DND-41 (cell line): ENCODE data around the gene NUCB2.
A peak's percentile ranks its signal among the peaks of the same experiment; 100 is the strongest.

ENCODE experiments used
- ATAC-seq: fragments of 200-7000 bp; cut with Tn5 transposase; 3 replicates; pipeline ENCODE4 v1.9.1; 2021; ENCODE audit warnings: low read depth; ENCODE audit not compliant: insufficient read depth
- DNase-seq: peaks from one replicate; pipeline ENCODE4 v3.0.0-alpha.2; 2020
- H2AFZ ChIP-seq: 2 replicates; pipeline ENCODE4 v1.6.0; 2012; ENCODE audit warnings: low read depth, low read length
- H3K27ac ChIP-seq: 2 replicates; pipeline ENCODE4 v1.5.1; 2012; ENCODE audit warnings: low read length, inconsistent platforms
- H3K27me3 ChIP-seq: fragments of 200-600 bp; sonication (generic); 2 replicates; pipeline ENCODE4 v1.6.0; 2012; ENCODE audit warnings: low read length, mild to moderate bottlenecking, inconsistent platforms; ENCODE audit not compliant: insufficient read depth, poor library complexity
- H3K36me3 ChIP-seq: 2 replicates; pipeline ENCODE4 v1.5.1; 2012; ENCODE audit warnings: low read length, inconsistent platforms; ENCODE audit not compliant: insufficient read depth
- H3K4me1 ChIP-seq: 2 replicates; pipeline ENCODE4 v1.5.1; 2012; ENCODE audit warnings: mild to moderate bottlenecking, low read length; ENCODE audit not compliant: insufficient read depth
- H3K4me2 ChIP-seq: 2 replicates; pipeline ENCODE4 v1.6.0; 2012; ENCODE audit warnings: mild to moderate bottlenecking, moderate library complexity, low read length, inconsistent platforms; ENCODE audit not compliant: insufficient read depth
- H3K4me3 ChIP-seq, 2 experiments: fragments of 200-600 bp in 1 of 2; shearing (Covaris generic) in 1 of 2; 2 replicates each; pipeline ENCODE4 v1.5.1; 2012 to 2016; ENCODE audit warnings: inconsistent platforms in 2 of 2, low read length in 2 of 2, mild to moderate bottlenecking in 2 of 2, low read depth in 1 of 2, moderate library complexity in 1 of 2
- H3K79me2 ChIP-seq: 2 replicates; pipeline ENCODE4 v1.6.0; 2012; ENCODE audit warnings: low read length, inconsistent platforms; ENCODE audit not compliant: insufficient read depth
- H3K9ac ChIP-seq: 2 replicates; pipeline ENCODE4 v1.6.0; 2012; ENCODE audit warnings: low read depth, mild to moderate bottlenecking, inconsistent platforms, low read length, moderate library complexity
- H3K9me3 ChIP-seq: 2 replicates; pipeline ENCODE4 v1.5.1; 2012; ENCODE audit warnings: low read length, moderate library complexity, mild to moderate bottlenecking, inconsistent platforms; ENCODE audit not compliant: insufficient read depth, severe bottlenecking
- H4K20me1 ChIP-seq: 2 replicates; pipeline ENCODE4 v1.6.0; 2012; ENCODE audit warnings: low read length; ENCODE audit not compliant: insufficient read depth
- CTCF ChIP-seq: IDR thresholded peaks from 2 replicates; pipeline ENCODE4 v1.5.1; 2012; ENCODE audit warnings: borderline replicate concordance, low read length, moderate library complexity, mild to moderate bottlenecking; ENCODE audit not compliant: poor library complexity, severe bottlenecking; ENCODE audit errors: extremely low read depth
- EZH2 ChIP-seq: IDR thresholded peaks from 3 replicates; pipeline ENCODE4 v1.6.1; 2012; ENCODE audit warnings: borderline replicate concordance, low read depth, mild to moderate bottlenecking, moderate library complexity, low read length, inconsistent platforms; ENCODE audit not compliant: severe bottlenecking

The NUCB2 gene

DNA sequence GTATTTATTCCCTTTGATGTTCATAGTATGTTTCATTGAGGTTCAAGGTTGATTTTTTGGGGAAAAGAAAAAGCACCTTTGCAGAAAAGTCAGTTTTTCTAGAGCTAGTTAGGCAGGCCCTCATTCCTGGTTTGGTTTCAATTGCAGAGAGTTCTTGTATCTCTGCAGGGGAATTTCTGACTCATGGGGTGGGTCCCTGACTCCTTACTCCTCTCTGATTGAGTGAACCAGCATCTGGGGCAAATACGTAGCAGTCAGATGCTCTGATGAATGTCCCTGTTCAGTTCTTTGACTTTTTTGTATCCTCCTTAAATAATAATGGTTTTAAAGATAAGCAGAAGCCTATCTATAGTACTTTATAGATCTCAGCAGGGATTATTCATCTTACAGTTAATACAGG, 67.4 kb downstream of the NUCB2 start:
- H3K27me3 ChIP-seq: no peaks in the 10 kb centered on the region
- no peaks in the 10 kb centered on the region for H3K4me1 ChIP-seq
- no peak overlapping the region for H3K9ac ChIP-seq
- DNase-seq (no peak), ATAC-seq (no peak)
- no peak overlapping the region for H3K4me3 ChIP-seq
- no peaks in the 10 kb centered on the region for H3K9me3 ChIP-seq
- no peak overlapping the region for H3K4me2 ChIP-seq
- H3K79me2 ChIP-seq: 0 out of 2 replicates have a peak, but pooled peaks cover 5% of the 10 kb centered on the region
- H3K36me3 ChIP-seq: peaks cover 50% of the 10 kb centered on the region
- no peak overlapping the region for H2AFZ ChIP-seq
- no peaks in the 10 kb centered on the region for H4K20me1 ChIP-seq
- H3K27ac ChIP-seq: no peak overlapping the region
- TF ChIP-seq CTCF: no peak
- TF ChIP-seq EZH2: no peak

- Histone ChIP-seq H3K9me3 (no peaks in the 10 kb centered on the region), H3K4me1 (peaks cover 19% of the 10 kb centered on the region), H4K20me1 (no peaks in the 10 kb centered on the region), H3K9ac (no peak overlapping the region), H2AFZ (no peak overlapping the region), H3K79me2 (0 out of 2 replicates have a peak, but pooled peaks cover 3% of the 10 kb centered on the region), H3K27ac (no peak overlapping the region), H3K4me3 (no peak overlapping the region), H3K27me3 (peaks cover 10% of the 10 kb centered on the region), H3K36me3 (peaks cover 56% of the 10 kb centered on the region), H3K4me2 (no peak overlapping the region)
- DNase-seq (no peak), ATAC-seq (no peak)
- TF ChIP-seq EZH2: no peak
- no peak for TF ChIP-seq CTCF
Measured at GRCh38 chr11:17347676-17348075, 71.1 kb downstream of the NUCB2 start.

DNA sequence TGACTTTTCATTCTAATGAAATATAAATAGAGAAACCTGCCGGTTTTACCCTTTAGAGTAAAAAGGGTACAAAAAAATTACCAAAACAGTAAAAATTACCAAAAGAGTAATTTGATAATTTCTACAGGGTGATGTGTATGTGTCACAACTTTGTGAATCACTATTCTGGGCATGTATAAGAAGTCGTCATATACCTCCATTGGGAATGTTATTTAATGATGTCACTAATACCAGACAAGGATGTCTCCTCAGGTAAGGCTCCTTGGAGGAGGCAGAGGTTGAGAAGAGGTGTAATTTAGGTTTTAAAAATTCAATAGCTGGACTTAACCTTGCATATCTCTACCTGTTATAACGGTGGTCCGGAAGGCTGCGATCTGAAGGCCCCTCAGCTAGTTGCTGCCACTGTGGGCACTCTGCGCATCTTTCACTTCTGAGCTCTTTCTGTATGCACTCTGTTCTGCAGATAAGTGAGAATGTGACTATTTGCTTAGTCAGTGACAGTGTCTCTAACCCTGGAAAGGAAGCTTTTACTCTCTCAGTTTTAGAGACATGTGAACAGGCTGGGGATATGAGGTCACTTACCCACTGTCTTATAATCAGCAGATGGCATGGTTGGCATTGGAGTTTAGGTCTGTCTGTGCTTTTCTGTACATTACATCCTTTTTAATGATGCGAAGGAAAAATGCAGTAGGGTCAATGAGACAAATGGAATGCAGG, 74.1 kb downstream of the NUCB2 start:
- H4K20me1 ChIP-seq: no peaks in the 10 kb centered on the region
- no peak overlapping the region for H2AFZ ChIP-seq
- 0 out of 2 replicates have a peak overlapping the region, but pooled peaks have one; percentile 89 for H3K4me2 ChIP-seq
- peaks cover 42% of the 10 kb centered on the region for H3K4me1 ChIP-seq
- TF ChIP-seq CTCF: no peak
- no peak for TF ChIP-seq EZH2
- H3K36me3 ChIP-seq: peaks cover 32% of the 10 kb centered on the region; the same call in 1 of the 2 replicates
- no peak overlapping the region for H3K9ac ChIP-seq
- no peaks in the 10 kb centered on the region for H3K79me2 ChIP-seq
- H3K27me3 ChIP-seq: peaks cover 21% of the 10 kb centered on the region
- H3K4me3 ChIP-seq: no peak overlapping the region
- H3K27ac ChIP-seq: no peak overlapping the region
- no peak for DNase-seq
- ATAC-seq: no peak
- H3K9me3 ChIP-seq: no peaks in the 10 kb centered on the region

DNA sequence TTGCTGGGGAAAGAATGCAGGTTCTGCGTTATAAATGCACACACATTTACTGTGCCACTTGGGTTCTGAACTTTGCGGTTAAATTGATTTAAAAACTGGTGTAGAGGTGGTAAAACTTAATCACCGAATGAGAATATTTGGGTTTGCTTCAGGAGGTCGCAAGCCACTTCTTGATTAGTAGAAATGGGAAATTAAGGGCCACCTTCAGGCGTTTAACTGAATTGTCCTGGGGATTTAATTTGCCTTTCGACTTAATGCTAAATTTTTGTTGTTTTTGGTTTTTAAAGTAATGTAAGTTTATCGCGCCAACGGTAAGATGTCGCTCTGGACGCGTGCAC, 74.6 kb downstream of the NUCB2 start:
- H3K4me2 ChIP-seq: peak overlapping the region; percentile 89
- no peak overlapping the region for H2AFZ ChIP-seq
- peak overlapping the region in 1 of 2 experiments; percentile 62; a peak in 2 of 4 replicates for H3K4me3 ChIP-seq
- DNase-seq (no peak), ATAC-seq (no peak)
- peak; percentile 22 for TF ChIP-seq CTCF
- TF ChIP-seq EZH2: no peak
- no peaks in the 10 kb centered on the region for H4K20me1 ChIP-seq
- H3K27me3 ChIP-seq: peaks cover 21% of the 10 kb centered on the region
- H3K9ac ChIP-seq: peak overlapping the region; percentile 54; the same call in 1 of the 2 replicates
- H3K27ac ChIP-seq: no peak overlapping the region
- H3K79me2 ChIP-seq: no peaks in the 10 kb centered on the region
- H3K4me1 ChIP-seq: peaks cover 42% of the 10 kb centered on the region
- peaks cover 29% of the 10 kb centered on the region; the same call in 1 of the 2 replicates for H3K36me3 ChIP-seq
- H3K9me3 ChIP-seq: no peaks in the 10 kb centered on the region
